ENCODE data around the gene APLF. TPM values are rescaled to one million over a fixed set of nuclear protein-coding genes. Genes with fewer than 3 reads are reported as not detected.

The APLF gene
- polyA plus RNA-seq, 1 of the 3 experiments (the other 2 are of a cell fraction), result 1.1 TPM

DNA sequence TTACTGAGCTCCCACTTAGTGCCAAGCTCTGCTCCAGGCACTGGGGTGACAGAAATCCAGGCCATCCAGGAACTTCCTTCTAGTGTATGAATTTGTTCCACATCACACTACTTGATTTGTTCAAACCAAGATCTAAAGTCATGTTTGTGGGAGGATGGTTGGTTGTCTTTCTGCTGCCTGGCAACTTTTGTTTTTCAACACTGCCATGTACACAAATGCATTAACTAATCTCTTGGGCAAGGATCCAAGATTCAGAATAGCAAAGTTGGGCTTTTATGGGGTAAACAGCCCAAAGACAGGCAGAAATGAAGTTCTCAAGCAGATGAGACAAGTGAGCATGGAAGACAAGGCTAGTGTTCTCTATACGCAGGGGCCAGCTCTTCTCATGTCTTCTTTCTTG, 122.6 kb downstream of the APLF start (continued):
- TF ChIP-seq NRF1 (IDR thresholded peaks at IDR 0.05; ENCODE audit: low read depth, low read length) (no peak), SMC3 (IDR thresholded peaks at IDR 0.05; ENCODE audit: low read depth, low read length) (no peak)

DNA sequence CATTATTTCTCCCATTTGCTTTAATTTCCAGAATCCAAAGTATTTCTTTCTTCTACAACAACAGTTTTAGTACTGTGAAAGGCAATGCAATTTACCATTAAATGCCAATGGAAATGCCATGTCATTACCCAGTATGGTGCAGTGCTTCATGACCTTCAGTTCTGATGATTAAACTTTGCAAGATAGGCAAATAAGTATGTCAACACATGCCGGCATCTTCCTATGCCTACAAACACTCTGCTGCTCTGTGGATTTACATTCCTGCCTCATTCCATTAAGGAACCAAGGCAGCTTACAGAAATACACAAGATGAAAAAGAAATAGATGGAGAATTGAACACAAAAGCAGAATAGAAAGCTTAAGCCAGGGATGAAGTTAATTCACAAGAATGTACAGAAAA, 123.3 kb downstream of the APLF start:
- 88% methylated on average over 1 of the region's 1 CpG for WGBS (ENCODE audit: low lambda C conversion rate)
- POLR2A ChIA-PET, result interaction anchor here (0.7 kb wide), 1 partner anchor 124 kb away, joined by 3 read pairs; the partner anchor contains the start of gene FBXO48

DNA sequence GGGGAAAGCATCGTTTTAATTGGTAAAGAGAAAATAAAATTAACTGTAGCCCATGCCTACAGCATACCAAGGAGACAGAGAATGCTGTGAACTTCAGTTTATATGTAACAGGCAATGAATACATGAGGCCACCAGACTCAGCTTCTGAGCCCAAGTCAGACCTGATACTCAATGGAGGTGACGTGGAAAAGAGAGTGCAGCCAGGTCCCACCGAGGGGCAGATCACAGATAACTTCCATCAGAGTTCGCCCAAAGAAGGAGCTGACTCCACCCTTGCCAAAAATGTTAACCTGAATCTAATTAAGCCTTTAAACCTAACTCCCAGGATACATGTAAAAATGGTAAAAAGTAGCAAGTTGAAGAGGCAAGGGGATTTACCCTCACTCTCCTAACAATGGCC, 123.8 kb downstream of the APLF start:
- TF ChIP-seq MXI1 (IDR thresholded peaks at IDR 0.05; ENCODE audit: low read depth, low read length) (no peak), EP300 (IDR thresholded peaks at IDR 0.05; ENCODE audit: borderline replicate concordance in 1 of 2, low read depth in 1 of 2, low read length in 1 of 2) (no peak), RAD21 (IDR thresholded peaks at IDR 0.05; ENCODE audit: low read length) (no peak), FOXM1 (IDR thresholded peaks at IDR 0.05; ENCODE audit: low read depth) (no peak), FOXJ3 (CRISPR knock-in tag; IDR thresholded peaks at IDR 0.05) (no peak), USF1 (IDR thresholded peaks at IDR 0.05; ENCODE audit: borderline replicate concordance, low read depth) (no peak), TEAD4 (IDR thresholded peaks at IDR 0.05; ENCODE audit: borderline replicate concordance, insufficient read depth) (no peak), ELF1 (IDR thresholded peaks at IDR 0.05) (no peak), TCF12 (IDR thresholded peaks at IDR 0.05) (no peak), CHD2 (IDR thresholded peaks at IDR 0.05; ENCODE audit: low read length, partially characterized antibody) (no peak), GATA2 (CRISPR knock-in tag; IDR thresholded peaks at IDR 0.05) (no peak)
- TF ChIP-seq, protein P1, sequence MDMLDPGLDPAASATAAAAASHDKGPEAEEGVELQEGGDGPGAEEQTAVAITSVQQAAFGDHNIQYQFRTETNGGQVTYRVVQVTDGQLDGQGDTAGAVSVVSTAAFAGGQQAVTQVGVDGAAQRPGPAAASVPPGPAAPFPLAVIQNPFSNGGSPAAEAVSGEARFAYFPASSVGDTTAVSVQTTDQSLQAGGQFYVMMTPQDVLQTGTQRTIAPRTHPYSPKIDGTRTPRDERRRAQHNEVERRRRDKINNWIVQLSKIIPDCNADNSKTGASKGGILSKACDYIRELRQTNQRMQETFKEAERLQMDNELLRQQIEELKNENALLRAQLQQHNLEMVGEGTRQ (IDR thresholded peaks at IDR 0.05; ENCODE audit: borderline replicate concordance, low read depth, low read length), result no peak
- Histone ChIP-seq H3K9ac (no peak overlapping the region), H3K4me2 (no peak overlapping the region), H3K27me3 (ENCODE audit: insufficient read depth) (no peaks in the 10 kb centered on the region), H3K4me3 (ENCODE audit: low read depth in 2 of 2, low read length in 1 of 2) (no peak overlapping the region), H3K36me3 (replicated peaks in 1 of 2; ENCODE audit: control insufficient read depth in 1 of 2, insufficient read depth in 2 of 2, low read length in 1 of 2) (no peaks in the 10 kb centered on the region), H3K79me2 (ENCODE audit: insufficient read depth) (no peaks in the 10 kb centered on the region), H4K20me1 (ENCODE audit: insufficient read depth) (no peaks in the 10 kb centered on the region), H2AFZ (ENCODE audit: low read depth) (no peak overlapping the region), H3K9me2 (no peaks in the 10 kb centered on the region), H3K9me3 (no peaks in the 10 kb centered on the region), H3F3A (replicated peaks; ENCODE audit: insufficient read depth) (no peaks in the 10 kb centered on the region), H3K27ac (ENCODE audit: low read depth in 2 of 2, low read length in 1 of 2) (no peak overlapping the region), H3K4me1 (ENCODE audit: control insufficient read depth in 1 of 2, insufficient read depth in 2 of 2, low read depth in 1 of 2, low read length in 1 of 2) (peaks cover 0 to 4% of the 10 kb centered on the region in 2 experiments; a peak in 2 of 4 replicates)
- DNase-seq, result no peak
- ChIA-PET POLR2A (no interaction called here), CTCF (interaction anchor here (0.8 to 2.6 kb wide), 3 partner anchors 53 to 334 kb away, joined by 3 to 10 read pairs (median 3); no protein-coding TSS in a partner anchor)
- 64% methylated on average over 4 of the region's 4 CpGs for WGBS (ENCODE audit: low lambda C conversion rate)

More for the DNA sequence above, 123.3 kb downstream of the APLF start:
- no peaks in the 10 kb centered on the region for H3K9me2 ChIP-seq
- no peaks in the 10 kb centered on the region for H3K9me3 ChIP-seq
- peaks cover 0 to 4% of the 10 kb centered on the region in 2 experiments; a peak in 2 of 4 replicates for H3K4me1 ChIP-seq (ENCODE audit: control insufficient read depth in 1 of 2, insufficient read depth in 2 of 2, low read depth in 1 of 2, low read length in 1 of 2)
- no peak overlapping the region for H3K4me2 ChIP-seq
- H3K36me3 ChIP-seq (replicated peaks in 1 of 2; ENCODE audit: control insufficient read depth in 1 of 2, insufficient read depth in 2 of 2, low read length in 1 of 2), result no peaks in the 10 kb centered on the region
- CTCF ChIA-PET, result interaction anchor here (0.8 to 2.6 kb wide), 3 partner anchors 103 to 334 kb away, joined by 3 to 10 read pairs (median 5); no protein-coding TSS in a partner anchor
- H3K27ac ChIP-seq (ENCODE audit: low read depth in 2 of 2, low read length in 1 of 2), result no peak overlapping the region
- no peak for DNase-seq
- TF ChIP-seq EZH2phosphoT487 (IDR thresholded peaks at IDR 0.05; ENCODE audit: borderline replicate concordance, low read depth), result no peak
- TF ChIP-seq FOXJ3 (CRISPR knock-in tag; IDR thresholded peaks at IDR 0.05), result no peak
- TF ChIP-seq SMC3 (IDR thresholded peaks at IDR 0.05; ENCODE audit: low read depth, low read length), result no peak
- TF ChIP-seq EP300 (IDR thresholded peaks at IDR 0.05; ENCODE audit: borderline replicate concordance in 1 of 2, low read depth in 1 of 2, low read length in 1 of 2), result no peak
- TF ChIP-seq TCF12 (IDR thresholded peaks at IDR 0.05), result no peak
- no peak for TF ChIP-seq NRF1 (IDR thresholded peaks at IDR 0.05; ENCODE audit: low read depth, low read length)
- TF ChIP-seq FOXM1 (IDR thresholded peaks at IDR 0.05; ENCODE audit: low read depth), result no peak
- no peak for TF ChIP-seq CHD2 (IDR thresholded peaks at IDR 0.05; ENCODE audit: low read length, partially characterized antibody)
- no peaks in the 10 kb centered on the region for H4K20me1 ChIP-seq (ENCODE audit: insufficient read depth)
- no peak overlapping the region for H3K4me3 ChIP-seq (ENCODE audit: low read depth in 2 of 2, low read length in 1 of 2)
- no peak overlapping the region for H3K9ac ChIP-seq
- no peaks in the 10 kb centered on the region for H3F3A ChIP-seq (replicated peaks; ENCODE audit: insufficient read depth)
- H3K27me3 ChIP-seq (ENCODE audit: insufficient read depth), result no peaks in the 10 kb centered on the region
- H2AFZ ChIP-seq (ENCODE audit: low read depth), result no peak overlapping the region
- H3K79me2 ChIP-seq (ENCODE audit: insufficient read depth), result no peaks in the 10 kb centered on the region

Data from SK-N-SH (cell line).